Raji (cell line): Measurements from ENCODE around the gene SPHKAP.

Source experiments
- POLR2A ChIP-seq: IDR thresholded peaks from 2 replicates; pipeline ENCODE4 v1.6.1; 2011; ENCODE audit warnings: low read depth, low read length, control low read depth; ENCODE audit not compliant: insufficient read depth

Gene SPHKAP

DNA sequence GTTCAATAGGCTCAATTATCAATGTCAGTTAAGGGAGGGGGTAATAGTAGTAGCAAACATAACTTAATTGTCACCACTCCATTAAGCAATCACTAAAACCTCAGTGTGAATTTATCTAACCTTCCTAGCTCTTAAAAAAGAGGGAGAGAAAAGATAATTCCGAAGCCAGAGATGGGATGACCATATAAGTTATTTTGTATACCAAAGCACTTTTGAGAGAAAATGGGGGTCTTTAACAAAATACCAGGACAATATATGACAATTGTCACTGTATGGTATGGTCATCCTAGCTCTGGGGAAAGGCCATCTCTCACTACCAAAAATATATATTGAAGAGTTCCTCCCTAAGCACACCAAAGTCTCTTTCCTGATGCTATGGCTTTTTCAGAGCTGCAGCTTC is 55.1 kb downstream of the SPHKAP start:
- no peak for TF ChIP-seq POLR2A

DNA sequence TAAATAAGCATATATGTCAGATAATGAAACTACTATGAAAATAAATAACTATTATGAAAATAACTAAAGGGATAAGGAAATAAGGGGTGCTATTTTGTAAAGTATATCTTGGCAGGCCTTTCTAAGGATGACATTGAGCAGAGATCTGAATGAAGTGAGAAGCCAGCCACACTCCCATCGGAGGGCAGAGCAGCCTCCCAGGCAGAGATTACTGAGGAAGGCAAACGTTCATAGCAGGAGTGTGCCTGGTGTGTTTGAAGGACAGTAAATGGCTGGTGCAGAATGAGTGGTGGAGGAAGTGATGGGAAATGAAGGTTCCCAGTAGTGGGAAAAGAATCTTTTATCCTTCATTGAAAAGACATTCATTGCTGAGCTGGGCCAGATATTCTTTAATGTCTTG is 62.5 kb downstream of the SPHKAP start:
- TF ChIP-seq POLR2A = no peak

DNA sequence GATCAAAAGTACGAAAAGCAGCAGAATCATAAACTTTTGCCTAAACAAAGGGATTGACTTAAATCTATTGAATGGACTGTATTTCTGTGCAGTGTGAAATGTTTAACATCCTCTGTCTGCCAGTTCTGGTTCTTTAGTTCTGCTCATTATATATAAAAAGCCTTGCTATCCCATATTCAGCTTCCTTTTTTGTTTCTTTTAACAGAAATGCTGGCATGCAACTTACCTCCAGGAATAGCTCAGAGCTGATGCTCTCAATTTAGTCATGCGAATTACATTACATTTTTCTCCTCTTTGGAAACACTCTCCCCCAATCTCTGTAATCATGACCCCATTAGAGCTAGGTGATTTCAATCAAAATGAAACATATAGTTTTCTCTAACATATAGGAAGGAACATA is 73.6 kb downstream of the SPHKAP start:
- TF ChIP-seq POLR2A = no peak

DNA sequence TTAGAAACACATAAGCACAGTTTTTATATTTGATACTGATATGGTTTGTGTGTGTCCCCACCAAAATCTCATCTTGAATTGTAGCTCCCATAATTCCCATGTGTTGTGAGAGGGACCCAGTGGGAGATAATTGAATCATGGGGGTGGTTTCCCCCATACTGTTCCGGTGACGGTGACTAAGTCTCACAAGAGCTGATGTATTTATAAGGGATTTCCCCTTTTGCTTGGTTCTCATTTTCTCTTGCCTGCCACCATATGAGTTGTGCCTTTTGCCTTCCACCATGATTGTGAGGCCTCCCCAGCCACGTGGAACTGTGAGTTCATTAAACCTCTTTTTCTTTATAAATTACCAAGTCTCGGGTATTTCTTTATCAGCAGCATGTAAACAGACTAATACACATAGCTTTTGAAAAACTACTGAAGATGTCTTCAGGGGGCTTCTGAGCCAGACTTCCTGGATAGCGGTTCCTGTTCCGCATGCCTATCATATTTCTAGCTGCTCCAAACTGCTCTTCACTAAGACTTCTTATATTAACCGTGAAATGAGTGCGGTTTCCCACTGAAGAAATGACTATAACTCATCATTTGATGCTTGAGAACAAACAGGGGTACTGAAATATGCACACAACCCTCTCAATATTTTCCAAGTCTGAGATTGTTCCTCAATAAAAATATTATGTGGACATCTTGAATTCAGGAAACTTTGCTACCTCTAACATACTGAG is 75.8 kb downstream of the SPHKAP start:
- TF ChIP-seq POLR2A = no peak

DNA sequence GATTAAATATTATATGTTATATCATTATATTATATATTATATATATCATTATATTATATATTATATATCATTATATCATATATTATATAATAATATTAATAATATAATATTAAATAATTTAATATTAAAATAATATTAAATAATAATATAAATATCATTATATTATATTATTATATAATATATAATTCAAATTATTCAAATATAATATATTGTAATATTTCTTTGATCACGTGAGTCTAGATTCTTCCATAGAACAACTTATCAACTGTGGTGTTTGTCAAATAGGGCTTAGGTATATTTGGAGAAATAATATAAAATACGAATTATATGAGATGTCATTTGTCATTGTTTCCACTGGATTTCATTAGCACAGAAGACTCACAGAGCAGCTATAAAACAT is 77.3 kb downstream of the SPHKAP start:
- TF ChIP-seq POLR2A = no peak

DNA sequence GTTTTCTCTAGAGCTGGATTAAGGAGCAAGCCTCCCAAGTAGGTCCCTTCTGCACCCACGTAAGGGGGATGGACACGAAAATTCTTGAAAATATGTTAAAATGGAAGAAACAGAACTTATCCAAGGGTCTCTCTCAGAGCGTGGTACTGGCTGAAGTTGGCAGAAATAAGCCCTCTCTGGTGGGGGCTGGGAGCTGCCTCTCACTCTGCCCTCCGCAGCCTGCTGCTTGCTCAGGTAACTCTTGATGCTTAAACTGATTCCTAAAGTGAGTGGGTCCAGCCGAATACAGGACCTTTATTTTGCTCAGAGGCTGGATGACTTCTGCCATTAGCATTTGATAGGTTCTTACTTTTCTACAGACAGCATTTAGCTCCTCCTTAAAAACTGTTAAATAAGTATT is 78.1 kb downstream of the SPHKAP start:
- TF ChIP-seq POLR2A = no peak

DNA sequence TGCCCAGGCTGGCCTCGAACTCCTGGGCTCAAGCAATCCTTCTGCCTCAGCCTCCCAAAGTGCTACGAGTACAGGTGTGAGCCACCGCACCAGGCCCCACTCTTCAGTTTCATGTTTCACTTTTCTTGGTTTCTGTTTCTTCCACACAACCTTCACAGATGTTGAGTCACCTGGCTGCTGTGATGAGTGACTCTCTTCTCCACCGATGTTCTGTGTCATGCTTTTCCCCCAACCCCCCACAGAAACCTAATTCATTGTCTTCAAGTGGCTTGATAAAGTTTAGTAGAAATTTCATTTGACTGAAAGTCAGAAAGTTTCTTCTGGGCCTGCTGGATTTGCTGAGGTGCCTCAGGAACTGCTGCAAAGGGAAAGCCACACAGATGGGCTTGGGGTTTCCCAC is 78.5 kb downstream of the SPHKAP start:
- TF ChIP-seq POLR2A = no peak

DNA sequence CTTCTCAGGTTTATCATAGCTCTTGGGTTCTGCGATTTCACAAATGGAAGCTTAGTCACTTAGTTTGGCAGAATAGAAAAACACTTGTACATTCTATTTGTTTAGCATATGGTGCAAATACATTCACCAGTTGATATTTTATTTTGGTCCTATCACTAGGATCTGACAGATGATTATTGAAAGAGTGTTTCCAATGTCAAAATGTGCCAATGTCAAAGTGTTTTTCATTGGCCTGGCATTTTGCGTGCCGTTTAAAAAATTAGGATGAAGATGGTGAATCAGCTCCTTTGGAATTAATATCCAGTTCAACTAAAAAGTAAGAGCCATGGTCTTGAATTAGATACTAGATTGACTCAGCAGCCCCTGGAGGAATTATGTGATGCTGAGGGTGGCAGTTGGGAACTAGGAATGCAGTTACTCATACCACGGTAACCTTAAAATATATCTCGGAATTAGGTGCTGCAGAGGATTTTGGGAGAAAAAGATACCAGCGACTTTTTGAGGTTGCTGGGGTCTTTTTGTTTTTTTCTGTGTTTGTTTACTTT is 87.0 kb downstream of the SPHKAP start:
- TF ChIP-seq POLR2A = no peak

DNA sequence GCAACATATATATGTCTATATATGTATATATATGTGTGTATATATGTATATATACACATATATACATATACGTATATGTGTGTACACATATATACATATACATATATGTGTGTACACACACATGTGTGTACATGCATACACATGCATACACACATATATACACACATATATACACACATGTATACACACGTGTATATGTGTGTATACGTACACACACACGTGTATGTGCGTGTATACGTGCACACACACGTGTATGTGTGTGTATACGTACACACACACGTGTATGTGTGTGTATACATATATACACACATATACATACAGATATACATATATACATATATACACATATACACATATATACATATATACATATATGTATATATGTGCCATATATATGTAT is 89.4 kb downstream of the SPHKAP start:
- TF ChIP-seq POLR2A = no peak

DNA sequence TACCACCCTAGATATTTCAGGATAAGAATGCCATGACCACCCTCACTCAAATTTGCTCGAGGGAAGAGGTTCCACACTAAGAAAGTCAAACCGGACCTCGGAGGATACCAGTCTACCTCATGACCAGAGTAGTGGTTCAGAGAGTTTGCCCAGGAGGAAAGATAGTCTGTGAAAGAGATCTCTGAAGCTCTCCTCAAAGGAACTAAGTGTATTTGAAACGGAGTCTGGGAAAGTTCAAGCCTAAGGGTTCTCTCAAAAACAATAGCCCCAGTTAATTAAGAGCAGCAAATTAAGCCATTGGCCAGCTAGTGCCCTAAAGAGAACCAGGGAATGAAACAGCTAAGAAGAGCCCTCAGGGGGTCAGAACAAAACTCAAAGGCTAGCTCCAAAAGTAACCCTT is 94.9 kb downstream of the SPHKAP start:
- no peak for TF ChIP-seq POLR2A

DNA sequence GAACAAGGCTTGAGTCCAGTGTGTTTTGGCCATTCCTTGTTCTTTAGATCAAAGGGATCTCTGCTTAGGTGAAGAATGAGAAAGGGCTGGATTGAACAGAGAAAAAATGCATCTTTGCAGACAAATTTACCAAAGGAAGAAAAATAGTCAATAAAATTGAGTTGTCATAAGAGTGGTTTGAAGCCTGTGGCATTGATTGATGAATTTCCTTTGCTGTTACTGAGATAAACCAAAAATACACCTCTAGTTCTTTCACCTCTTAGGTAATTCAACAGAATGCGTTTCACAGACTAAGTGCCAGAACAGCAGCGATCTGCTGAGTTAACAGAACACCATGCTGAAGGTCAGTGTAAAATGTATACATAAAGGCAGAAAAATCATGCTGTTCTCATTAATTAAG is 96.8 kb downstream of the SPHKAP start:
- no peak for TF ChIP-seq POLR2A

DNA sequence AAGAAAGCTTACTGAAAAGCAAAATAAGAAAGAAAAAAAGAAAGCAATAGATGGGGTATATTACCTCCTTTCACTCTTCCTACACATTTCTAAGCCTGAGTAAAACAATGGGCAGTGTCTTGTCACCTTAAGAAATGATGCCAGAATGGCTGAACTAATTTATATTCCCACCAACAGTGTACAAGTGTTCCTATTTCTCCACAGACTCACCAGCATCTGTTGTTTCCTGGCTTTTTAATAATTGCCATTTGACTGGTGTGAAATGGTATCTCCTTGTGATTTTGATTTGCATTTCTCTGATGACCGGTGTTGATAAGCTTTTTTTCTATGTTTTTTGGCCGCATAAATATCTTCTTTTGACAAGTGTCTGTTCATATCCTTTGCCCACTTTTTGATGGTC is 98.4 kb downstream of the SPHKAP start:
- no peak for TF ChIP-seq POLR2A

DNA sequence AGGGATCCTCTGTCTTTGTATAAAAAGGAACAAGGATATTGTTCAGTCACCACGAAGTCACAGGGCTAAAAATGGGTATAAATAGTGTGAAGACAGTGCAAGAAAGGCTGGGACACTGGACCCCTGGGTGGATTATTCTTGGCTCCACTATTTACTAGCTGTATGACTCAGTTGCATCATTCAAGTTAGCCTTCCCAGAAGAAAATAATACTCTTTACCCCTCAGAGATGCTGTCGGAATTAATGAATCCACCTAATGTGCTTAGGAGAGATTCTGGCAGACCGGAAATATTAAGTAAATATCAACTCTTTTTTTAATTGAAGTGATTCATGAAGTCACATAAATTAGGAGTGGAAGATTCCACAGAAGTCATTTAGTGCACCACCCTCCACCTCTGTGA is 98.9 kb downstream of the SPHKAP start:
- no peak for TF ChIP-seq POLR2A

DNA sequence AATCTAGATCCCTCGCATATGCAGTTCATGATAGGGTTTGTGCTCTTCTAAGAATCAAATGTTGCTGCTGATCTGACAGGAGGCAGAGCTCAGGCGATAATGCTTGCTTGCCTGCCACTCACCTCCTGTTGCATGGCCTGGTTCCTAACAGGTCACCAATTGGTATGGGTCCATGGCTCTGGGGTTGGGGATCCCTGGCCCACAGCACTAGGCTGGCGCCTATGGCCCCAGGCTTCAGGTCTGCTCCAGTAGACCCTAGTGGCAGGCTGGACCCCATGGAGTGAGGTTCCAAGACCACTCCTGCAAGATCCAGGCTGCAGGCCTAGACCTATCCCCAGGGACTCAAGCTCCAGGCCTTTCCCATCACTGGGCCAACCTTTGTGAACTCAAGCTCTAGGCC is 102.3 kb downstream of the SPHKAP start:
- no peak for TF ChIP-seq POLR2A

DNA sequence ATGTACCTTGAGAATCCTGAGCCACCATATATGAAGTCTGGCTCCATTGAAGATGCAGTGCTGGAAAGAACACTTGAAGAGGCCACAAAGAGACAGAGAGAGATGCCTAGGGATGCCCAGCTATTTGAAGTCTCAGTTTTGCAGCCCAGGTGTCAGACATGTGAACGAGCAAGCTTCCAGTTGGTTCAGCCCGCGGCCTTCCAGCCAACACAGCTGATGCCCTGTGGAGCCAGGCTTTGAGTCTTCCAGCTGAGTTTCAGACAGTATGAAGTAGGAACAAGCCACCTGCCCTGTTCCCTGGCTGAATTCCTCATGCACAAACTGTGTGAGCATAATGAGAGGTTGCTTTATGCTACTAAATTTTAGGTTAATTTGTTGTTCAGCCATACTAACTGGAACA is 108.8 kb downstream of the SPHKAP start:
- TF ChIP-seq POLR2A = no peak

DNA sequence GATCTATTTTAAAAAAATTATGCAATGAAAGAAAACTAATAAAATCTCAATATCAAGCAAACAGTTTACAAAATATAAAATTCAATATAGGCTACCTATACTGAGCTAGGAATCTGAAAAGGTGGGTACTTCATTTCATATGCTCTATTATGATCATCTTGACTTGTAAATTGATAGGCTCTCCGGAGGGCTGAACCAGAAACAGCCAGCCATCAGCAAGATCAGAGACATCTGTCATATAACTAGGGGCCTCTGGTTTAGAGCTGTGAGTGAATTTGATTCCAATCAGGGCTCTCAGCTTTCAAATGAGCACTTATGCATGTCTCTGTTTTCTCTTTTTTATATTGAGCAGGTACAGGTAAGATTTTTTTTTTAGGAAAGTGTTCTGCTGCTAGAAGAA is 114.2 kb downstream of the SPHKAP start:
- TF ChIP-seq POLR2A = no peak
